HG03378 (cell line): ENCODE data around the gene MRPL32.

Experiments used
- ATAC-seq: cut with Tn5 transposase; IDR thresholded peaks from one replicate; pipeline ENCODE4 v1.9.1; 2021; ENCODE audit warnings: mild to moderate bottlenecking, moderate library complexity; ENCODE audit not compliant: unreplicated experiment

Gene MRPL32

DNA sequence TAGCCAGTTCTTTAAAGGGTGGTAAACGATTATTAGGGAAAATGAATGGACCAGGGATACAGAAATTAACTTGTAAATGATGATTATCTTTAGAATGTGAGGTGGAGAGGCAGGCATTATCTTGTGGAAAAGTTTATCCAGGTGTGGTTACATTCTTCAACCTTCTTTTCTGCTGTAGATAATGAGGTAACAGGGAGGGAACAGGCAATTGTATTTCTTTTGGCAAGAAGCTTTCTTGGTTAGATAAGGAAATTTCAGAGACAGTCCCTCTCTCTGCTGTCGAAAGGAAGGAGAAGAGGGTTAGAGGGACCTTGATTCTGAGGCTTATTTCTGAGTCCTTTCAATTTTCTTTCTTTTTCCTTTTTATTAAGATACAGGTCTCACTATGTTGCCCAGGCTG is 32.1 kb downstream of the MRPL32 start:
- ATAC-seq, result no peak

- peak; percentile 54 for ATAC-seq
Measured at GRCh38 chr7:42964849-42965805, 33.0 kb downstream of the MRPL32 start.

GRCh38 chr7:42967391-42967790 is 35.2 kb downstream of the MRPL32 start:
- ATAC-seq, result no peak

DNA sequence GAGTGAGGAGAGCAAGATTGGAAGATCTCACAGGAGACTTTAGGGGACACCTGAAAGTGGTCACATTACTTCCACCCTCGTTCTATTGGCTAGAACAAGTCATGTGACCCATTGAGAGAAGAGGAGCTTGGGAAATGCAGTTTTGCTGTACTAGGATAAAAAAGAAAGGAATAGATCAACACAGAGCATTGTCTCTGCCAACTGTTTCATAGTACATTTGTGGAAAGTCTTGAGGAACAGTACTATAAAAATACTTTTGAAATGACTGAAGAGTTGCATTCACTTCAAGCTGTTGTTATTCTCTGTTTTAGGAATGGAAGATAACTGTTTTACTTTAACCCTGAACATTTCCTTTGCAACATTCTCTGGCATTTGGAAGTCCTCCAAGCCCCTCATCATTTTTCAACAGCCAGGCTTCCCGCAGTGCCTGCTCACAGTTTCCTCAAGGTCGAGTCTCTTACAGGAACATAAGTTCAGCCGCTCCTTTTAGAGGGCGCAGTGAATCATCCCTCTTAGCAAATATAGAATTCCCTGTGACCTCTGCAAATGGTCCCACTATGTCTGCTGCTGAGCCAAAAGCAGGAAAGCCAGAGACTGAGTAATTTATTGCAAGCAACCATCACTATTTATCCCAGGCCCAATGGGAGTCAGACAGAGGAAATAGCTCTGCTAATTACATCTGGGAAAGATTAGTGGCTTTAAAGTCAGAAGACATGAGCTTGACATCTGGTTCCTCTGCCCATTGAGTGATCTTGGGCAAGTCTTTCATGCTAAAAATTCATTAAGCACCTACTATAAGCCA is 40.7 kb downstream of the MRPL32 start:
- ATAC-seq, result no peak

- ATAC-seq, result no peak
Measured at GRCh38 chr7:42976371-42976770, 44.2 kb downstream of the MRPL32 start.

DNA sequence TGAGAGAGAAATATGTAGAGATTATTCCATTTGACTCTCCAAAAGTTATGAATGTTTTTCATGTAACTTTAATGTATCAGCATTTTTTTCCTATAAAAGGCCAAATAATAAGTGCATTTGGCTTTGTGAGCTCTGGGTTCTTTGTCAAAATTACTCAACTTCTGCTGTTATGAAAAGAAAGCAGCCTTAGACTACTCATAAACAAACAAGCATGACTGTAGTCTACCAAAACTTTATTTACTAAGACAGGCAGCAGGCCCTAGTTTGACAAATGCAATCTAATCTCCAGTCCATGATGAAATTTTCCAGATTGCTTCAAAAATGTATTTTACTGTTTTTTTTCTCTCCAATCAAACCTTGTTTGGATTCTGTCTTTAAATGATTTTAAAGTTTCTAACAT is 46.3 kb downstream of the MRPL32 start:
- no peak for ATAC-seq

GRCh38 chr7:42980084-42980483 is 47.9 kb downstream of the MRPL32 start:
- ATAC-seq, result no peak

GRCh38 chr7:42980514-42980913 is 48.3 kb downstream of the MRPL32 start:
- ATAC-seq, result no peak

DNA sequence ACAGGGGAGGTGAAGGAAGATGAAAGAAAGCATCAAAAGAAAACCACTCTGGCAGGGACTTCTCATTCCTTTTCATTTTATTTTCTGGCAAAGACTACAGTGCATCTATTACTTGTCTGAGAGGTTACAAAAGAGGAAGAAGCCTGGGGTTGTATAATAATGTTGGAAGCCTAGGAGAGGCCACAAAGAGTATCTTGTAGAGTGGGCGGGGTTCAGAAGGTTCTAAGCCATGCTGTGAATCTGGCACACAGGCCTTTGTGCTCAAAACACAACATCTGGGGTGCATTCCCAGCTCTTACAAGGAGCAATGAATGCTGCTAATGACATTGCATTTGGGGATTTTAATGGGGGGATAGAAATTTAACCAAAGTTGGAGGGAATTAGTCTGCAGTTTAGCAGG is 49.4 kb downstream of the MRPL32 start:
- ATAC-seq, result no peak

- ATAC-seq, result no peak
Measured at GRCh38 chr7:42982604-42983115, 50.5 kb downstream of the MRPL32 start.

DNA sequence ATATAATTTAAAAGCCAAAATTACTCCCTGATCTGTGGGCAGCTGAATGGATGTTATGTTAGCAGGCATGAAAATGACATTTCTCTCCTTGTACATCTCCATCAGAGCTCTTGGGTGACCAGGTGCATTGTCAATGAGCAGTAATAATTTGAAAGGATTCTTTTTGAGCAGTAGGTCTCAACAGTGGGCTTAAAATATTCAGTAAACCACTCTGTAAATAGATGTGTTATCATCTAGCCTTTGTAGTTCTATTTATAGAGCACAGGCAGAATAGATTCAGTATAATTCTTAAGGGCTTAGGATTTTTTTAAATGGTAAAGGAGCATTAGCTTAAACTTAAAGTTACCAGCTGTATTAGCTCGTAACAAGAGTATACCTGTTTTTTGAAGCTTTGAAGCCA is 52.0 kb downstream of the MRPL32 start:
- no peak for ATAC-seq

- no peak for ATAC-seq
Measured at GRCh38 chr7:42986213-42986612, 54.0 kb downstream of the MRPL32 start.

DNA sequence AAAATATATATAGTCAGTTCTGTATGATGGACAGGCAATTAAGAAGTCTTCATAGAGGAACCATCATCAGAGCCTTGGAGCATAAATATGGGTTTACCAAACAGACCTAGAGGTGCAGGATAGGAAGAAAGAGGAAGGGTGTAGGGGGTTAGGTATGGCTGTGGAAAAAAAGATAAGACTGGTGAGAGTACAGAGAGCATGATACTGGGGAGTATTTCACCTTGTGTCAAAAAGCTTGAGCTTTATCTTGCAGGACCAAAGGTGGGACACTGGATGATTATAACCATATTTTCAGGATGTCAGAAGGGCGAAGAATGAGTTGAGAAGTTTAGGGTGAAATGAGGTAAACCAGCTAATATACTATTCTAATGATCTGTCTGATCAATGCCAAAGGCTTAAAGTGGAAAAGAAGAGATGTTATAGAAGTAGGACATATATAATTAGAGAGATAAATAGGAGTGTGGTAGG is 54.6 kb downstream of the MRPL32 start:
- no peak for ATAC-seq
